NCI-H128 (cell line): Measurements from ENCODE around the gene HDAC4.

ENCODE experiments used
- DNase-seq: peaks from one replicate; lab custom pipeline; 2025; ENCODE audit not compliant: unreplicated experiment; lab: John Stamatoyannopoulos, UW

The HDAC4 gene

DNA sequence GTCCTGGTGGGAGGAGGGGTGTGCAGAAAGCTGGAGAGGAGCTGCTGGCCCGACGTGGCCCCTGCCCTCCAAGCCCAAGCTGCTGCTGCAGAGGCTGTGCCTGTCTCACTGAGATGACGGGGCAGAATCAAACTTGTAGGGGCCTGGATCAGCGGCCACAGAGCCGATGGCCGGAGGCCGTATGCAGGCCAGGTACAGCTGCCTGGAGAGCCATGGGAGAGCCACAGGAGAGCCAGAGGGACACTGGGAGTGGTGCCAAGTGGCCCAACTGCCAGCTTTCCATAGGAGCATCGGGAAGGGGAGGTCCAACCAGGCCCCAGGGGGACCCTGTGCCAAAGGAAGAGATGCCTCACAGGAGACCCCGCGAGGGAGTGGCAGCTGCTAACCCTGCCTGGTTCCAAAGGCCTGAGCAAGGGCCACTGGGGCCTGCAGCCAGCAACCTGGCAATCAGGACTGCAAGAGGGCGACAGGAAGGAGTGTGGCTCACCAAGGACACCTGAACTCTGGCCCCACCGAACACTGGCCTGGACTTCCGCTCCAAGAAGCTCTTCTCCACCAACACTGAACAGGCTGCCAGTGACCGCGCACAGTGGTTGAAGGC lies 70.7 kb downstream of the HDAC4 start:
- DNase-seq: no peak

DNA sequence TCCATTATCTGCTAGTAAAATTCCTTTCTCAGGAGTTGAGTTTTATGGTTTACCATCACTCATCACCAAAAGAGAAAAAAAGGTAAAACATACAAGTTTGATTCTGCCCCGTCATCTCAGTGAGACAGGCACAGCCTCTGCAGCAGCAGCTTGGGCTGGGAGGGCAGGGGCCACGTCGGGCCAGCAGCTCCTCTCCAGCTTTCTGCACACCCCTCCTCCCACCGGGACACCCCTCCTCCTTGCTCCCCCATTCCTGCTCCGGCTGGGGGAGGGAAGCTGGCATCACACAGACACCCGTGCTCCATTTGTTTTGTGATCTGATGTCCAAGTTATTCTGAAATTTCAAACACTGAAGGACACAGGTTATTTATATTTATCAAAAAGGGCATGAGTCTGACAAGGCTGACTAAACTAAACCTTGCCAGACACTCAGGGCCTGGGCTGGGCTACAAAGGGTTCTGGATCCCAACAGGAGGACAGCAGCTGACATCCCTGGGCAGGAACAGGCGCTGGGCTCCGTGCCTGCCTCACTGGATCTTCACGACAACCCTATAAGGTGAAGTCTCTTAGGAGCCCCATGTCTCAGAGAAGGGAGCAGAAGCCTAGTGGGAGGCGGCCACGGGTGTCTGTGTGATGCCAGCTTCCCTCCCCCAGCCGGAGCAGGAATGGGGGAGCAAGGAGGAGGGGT lies 71.4 kb downstream of the HDAC4 start:
- no peak for DNase-seq

DNA sequence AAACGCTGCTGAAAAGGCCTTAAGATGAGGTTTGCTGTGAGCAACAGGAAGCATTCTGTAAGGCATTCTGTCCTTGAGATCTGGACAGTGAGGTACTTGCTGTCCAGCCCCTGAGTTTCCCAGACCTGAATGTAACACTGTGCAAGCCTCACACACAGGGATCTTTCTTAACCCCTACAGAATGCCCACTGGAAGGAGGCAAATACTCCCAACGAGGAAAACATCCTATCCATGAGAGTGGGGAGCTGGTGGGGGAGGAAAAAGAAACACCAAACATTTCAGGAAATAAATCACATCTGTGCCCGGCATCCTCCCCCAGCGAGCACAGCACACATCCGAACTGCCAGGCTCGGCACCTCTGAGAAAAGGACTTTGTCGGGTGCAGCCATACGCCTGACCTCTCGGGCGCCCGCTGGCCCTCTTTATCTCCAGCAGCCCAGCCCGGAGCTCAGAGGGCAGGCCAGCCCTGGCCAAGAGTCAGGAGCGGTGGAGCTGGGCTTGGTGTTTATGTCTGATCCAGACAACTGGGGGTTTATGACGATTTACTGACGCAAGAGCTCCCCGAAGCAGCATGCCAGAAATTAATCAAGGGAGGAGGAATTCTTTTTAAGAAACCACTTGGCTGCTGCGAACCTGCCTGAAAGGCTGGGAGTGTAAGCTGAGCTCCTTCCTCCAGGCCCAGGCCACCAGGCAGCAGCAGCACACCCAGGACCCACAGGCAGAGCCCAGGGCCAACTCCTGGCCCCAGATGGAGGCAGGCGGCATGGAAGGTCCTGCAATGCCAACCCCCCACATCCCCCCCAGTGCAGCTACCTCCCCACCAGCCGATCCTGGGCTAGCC lies 72.2 kb downstream of the HDAC4 start:
- no peak for DNase-seq

DNA sequence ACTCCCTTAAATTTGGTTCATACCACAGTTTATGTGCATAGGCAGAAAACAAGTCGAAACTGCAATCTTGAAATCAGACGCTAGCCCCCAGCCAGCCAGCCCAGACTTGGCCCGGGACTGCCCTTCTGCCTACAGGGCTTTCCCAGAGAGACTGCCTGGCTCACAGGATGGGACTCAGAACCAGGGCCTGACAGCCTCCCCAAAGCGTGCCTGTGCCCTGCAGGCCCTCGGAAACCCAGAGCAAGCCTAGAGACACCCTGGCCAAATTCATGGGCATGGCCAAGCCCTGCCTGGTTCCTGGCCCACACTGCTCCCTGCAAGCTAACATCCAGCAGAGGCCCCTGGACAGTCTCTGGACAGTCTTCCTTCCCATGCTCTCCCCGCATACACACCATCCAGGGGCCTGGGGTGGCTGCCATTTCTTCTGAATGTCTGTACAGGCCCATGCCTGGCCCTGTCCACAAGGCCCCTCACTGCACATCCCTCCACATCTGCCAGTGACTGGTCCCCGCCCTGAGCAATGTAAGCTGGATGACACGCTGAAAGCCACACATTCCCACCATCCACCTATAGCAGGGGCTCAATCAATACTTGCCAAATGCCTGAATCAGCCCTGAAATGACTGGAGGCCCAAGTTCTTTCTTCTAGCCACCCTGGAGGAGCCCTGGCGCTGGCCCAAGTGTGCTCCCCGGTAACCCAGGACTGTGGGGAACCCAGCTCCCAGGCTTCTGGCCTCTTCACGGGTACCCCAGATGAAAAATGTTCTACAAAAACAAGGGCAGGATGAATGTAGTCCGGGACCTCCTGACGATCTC lies 73.1 kb downstream of the HDAC4 start:
- DNase-seq: no peak

DNA sequence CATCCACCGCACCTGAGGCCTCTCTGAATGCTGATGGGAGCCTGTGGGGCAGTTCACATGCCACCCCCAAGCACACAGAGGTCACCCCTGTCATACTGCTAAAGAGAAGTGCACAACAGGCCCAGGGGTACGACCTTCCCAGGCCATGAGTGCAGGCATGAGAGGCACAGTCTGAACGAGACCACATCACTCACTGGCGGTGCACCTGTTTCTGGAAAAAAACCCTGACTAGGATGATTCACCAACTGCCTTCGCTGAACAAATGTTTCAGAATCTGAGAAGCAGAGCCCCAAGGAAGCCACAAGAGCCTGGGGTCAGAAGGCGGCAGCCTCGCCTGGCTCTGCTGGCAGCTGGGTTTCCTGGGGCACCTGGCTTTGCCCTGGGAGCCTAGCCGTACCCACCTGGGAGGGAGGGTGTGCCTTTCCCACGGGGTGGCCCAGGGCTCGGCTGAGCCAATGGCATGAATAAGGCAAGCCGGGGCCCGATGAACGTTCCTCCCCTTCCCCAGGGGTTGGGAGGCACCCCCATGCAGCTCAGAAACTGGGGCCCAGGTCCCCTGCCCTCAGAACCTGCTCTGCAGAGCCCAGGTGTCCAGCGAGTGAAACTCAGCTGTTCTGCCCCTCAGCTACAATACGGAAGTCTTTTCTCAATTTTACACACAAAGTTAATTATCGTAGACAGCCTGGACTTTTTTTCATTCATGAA lies 73.8 kb downstream of the HDAC4 start:
- no peak for DNase-seq

DNA sequence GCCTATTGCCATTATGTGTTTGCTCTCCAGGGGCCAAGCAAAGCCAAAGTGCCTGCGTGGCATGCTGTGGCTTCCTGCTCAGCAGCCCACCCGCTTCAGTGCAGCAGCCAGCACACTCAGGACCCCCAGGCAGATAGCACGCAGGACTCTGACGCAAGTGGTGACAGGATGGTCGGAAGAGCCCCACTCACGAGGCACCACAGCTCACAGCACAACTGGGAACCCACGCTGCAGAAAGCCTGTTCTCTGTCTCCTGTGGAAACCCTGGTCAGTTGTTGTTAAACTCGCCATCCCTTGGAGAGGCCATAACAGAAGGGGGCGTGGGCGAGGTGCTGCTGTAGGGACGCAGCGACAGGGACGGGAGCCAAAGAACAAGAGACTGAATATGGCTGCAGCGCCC lies 76.4 kb downstream of the HDAC4 start:
- DNase-seq: no peak

DNA sequence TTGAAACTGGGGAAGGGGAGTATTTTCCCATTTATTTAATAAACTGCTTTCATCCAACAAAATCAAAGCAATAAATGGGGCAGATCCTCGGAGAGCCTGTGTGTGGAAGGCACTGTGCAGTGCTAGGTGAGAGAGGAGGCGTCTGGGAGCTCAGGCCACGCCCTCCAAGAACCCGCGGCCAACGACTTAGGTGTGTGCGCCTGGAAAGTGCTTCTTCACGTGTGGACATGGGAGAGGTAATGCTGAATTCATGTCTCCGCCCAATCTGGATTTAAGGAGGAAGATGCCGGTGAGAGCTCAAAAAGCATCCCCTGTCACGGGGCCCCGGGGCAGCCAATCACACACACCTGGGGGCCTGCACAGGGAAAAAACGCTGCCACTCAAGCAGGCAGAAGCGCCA lies 77.4 kb downstream of the HDAC4 start:
- no peak for DNase-seq

DNA sequence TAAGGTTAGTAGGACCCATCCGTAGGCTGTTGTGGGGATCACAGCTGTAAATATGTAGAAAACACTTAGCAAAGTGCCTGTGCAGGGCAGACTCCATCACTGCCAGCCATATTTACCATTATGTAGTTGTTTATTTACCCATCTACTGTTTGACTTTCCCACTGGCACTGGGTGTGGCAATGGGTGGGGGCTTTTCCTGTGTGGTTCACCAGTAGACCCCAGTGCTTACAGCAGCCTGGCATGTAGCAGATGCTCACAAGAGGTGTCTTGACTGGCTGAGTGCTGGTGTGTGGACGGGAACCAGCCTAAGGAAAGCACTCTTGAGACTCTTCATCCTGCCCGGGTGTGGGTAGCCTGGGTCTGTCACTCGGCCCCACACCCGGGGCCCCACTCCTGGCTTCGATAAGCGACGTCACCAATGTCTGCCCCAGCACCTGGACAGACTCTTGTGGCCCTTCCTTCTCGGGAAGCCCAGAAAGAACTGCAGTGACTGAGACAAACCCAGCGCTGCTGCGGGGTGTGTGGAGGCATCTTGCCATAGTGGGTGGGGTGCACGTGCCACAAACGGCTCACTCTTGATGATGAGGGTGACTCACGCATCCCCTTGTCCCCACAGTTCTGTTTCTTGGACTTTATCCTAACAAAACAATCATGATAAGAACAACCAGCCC lies 78.3 kb downstream of the HDAC4 start:
- DNase-seq: no peak

DNA sequence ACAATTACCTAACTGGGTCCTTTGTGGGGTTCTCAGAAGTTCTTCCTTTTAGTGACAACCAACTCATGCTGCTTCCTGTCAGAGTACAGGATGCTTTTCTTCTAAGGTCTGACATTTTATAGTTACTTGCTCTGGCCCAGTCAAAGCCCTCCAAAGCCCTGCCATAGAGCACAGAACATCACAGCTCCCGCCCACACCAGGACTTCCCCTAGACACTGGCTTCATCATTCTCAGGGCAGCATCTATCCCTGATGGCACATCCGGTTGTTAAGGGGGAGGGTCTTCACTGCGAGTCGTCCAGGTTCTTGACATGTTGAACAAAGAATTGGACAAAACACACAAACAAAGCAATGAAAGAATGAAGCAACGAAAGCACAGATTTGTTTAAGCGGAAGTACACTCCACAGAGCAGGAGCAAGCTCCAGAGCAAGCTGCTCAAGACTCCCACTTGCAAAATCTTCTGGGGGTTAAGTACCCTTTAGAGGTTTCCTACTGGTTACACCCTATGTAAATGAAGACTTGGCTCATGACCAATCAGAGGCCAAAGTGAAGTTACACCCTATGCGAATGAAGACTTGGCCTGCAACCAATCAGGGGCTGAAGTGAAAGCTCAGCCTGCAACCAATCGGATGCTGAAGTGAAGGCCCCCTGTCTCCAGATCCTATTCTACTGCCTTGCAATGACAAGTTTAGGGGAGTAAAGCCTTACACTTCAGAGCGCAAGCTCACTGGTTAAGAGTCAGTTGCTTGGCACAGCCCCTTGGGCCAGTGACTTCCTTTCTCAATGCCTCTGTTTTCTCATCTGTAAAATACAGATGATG lies 79.0 kb downstream of the HDAC4 start:
- DNase-seq: no peak

DNA sequence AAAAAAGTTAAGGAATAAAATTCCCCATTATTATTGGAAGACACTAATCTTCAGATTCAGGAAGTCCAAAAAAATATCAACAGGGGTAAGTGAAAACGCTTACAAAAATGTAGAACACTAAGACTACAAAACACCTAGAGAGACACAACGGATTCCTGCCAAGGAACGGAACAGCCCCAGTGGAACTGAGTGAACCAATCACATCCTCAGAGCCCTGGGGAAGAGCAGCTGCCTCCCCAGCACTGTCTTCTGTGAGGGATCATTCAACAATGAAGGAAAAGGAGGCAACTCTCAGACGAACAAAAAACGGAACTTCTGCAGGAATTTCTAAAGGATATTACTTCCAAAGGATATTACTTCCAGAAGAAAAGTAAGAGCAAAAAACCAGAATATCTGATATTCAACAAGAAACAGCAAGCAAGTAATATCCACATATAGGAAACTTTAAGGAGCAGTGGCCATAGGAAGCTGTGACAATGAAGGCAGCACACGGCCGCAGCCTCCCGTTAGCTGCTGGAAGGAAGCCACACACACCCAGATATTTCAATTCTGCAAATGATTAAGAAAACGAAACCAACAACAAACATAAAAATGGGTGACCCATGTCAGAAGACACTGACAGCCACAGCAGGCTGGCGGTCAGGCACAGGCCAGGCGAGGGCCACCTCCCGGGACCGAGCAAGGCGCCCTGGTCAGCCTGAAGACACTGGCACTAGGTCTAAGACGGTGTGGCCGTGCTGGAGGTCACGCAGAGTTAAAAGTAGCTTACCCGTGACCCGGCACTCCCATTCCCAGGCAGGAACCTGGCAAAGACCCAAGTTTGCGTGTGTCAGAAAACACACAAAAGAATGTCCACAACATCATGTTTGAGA lies 81.8 kb downstream of the HDAC4 start:
- no peak for DNase-seq

DNA sequence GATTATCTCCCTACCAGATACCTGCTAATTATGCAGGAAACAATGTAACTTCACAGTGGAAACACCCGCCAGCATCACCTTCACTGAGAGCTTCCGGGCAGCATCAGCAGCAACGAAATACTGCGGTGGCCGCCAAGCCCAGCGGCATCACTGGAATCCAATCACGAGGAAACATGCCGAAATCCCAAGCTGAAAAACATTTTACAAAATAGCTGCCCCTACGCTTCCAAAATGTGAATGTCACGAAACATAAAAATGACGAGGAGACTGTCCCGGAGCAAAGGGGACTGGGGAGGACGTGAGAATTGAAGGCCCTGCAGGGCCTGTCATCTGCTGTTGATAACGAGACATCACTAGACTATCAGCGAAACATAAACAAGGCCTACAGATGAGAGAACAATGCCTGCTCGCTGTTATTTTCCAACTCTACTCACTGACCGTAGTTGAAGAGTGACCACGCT lies 82.6 kb downstream of the HDAC4 start:
- no peak for DNase-seq

DNA sequence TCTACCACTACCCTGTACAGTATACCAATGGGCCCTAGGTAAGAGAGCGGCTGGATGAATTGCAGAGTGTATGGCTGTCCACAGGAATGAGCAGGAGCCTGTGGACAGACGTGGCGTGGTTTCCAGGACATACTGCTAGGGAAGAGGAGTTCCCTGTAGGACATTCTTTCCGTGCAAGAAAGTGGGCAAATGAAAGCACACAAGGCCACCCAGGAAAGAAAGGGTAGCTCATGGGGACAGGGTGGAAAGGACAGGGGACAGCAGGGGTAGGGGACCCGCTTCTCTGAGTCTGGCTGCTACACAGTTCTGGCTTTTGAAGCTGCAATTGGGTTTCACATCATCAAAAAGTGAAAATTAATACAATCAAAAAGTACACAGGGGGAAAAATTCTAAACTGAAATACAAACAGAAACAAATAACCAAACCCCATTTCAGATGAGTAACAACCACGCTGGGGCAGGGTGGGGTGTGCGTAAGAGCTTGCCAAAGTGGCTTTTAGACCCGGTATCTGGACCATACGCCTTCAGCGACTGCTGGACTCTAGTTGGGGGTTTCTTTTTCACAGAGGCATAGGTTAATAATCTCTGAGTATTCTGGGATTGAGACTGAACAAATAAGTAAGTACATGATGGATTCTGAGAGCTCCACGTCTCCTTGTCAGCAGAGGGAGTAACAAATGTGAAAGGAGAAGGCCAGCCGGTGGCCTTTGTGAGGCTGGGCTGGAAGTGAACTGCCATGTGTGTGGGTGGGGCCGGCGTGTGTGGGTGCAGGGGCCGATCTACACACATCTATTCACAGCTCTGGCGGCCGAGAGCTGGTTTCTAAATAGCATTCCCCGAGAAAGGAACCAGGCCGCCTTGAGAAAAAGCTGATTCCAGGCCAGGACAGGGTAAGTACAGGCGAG lies 84.0 kb downstream of the HDAC4 start:
- DNase-seq: no peak

DNA sequence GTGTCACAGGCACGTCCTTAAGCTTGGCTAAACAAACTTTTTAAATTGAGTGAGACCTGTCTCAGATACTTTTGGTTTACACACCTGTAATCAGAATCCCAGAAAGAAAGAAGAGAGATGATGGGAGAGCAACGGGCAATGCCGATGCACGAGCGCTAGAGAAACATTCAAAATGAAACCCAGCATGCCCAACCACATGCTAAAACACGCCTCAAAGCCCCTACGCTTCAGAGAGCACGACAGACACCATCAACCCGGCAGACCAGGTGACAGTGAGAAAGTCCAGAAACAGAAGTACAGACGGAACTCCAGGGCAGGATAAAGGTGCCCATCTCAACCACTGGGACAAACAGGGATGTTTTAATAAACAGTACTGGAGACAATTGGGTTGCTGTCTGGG lies 85.5 kb downstream of the HDAC4 start:
- DNase-seq: no peak

DNA sequence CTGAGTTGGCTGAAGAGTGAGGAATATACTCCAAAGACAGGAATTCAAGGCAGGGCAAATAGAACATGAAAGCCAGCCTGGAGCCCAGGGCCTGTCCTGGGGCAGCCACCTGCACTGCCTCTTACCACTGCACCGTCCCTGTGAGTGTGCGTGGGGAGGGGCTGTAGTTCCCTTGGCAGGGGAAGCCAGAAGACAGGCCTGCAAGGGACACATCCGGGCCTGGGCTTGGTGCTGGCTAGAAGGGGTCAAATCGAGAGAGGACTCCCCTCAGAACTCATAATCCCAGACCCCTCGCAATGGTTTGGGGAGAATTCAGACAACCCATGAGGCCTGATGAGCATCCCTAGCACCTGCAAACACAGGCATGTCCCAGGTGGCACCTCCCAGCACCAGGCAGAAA lies 87.0 kb downstream of the HDAC4 start:
- DNase-seq: no peak

DNA sequence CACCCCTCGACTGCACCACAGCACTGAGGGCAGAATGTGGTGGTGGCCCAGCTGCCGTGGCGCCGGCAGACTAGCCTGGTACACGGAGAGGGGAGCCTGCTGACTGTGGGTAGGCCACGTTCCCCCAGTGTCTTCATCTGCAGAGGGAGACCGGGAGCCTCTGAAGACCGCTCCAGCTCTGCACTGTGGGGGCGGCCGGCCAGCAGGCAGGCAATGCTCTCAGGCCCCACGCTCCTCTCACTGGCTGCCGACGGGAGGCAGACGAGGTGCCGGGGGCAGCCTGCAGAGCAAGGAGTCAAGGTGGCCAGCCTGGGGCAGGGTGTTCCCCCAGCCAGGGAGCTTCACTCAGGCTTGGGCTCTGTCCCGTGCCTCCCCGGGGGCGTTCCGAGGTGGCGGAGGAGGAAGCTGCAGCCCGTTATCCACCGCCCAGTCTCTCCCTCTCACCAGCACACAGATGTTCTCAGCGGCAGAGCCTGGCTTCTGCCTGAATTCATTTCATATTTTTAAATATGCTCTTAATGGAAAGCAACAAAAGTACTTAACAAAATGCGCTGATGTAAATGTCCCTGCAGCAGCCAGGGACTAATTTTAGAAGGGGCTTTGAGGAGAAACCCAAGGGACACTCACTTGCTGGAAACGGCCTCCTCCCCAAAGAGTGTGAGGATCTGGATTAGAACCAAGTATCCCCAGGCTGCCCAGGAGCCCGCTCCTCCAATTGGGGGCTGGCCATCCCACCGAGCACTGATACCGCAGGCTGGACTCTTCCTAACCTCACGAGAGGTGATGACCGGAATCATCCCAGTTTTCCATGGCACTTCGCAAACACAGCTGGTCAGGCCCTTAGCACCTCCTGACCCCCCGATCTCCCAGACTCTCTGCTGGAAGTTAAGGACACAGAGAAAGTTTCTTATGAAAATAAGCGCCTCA lies 87.8 kb downstream of the HDAC4 start:
- DNase-seq: no peak

DNA sequence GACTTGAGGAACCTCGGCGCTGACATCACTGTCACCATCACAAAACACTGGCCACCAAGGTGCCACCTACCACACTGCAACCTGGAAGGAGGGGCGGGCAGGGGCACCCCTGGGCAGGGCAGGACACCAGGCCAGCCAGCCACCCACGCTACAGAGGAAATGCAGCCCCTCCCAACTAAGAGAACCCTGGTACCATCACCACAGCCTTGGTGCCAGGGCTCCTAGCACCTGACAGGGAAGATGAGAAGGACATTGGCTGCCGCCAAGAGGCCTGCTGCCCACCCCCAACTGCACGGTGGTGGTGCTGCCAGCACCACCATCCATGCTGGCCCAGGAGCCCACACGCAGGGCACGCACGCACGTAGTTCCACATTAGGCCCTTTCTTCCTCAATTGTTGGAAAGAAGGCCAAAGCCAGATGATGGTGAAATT lies 88.7 kb downstream of the HDAC4 start:
- no peak for DNase-seq
